ENCODE data around the gene CRTC1.

Gene CRTC1

GRCh38 chr19:18683109-18683957 lies at the start of gene CRTC1:
Gene CRTC1 (plus strand): TSS chr19:18683680. CDS start chr19:18683703, 23 bp downstream.
- TF ChIP-seq GATA3 (IDR thresholded peaks at IDR 0.05; ENCODE audit: low read depth, low read length) (no peak), GATA2 (IDR thresholded peaks at IDR 0.05; ENCODE audit: low read depth, low read length) (no peak)

GRCh38 chr19:18634612-18635297 lies 48.7 kb upstream of the CRTC1 start:
- TF ChIP-seq GATA2 (IDR thresholded peaks at IDR 0.05; ENCODE audit: low read depth, low read length) (no peak), GATA3 (IDR thresholded peaks at IDR 0.05; ENCODE audit: low read depth, low read length) (no peak)

GRCh38 chr19:18635831-18636182 lies 47.7 kb upstream of the CRTC1 start:
- TF ChIP-seq GATA2 (IDR thresholded peaks at IDR 0.05; ENCODE audit: low read depth, low read length) (no peak), GATA3 (IDR thresholded peaks at IDR 0.05; ENCODE audit: low read depth, low read length) (no peak)

- TF ChIP-seq GATA2 (IDR thresholded peaks at IDR 0.05; ENCODE audit: low read depth, low read length), result no peak
- no peak for TF ChIP-seq GATA3 (IDR thresholded peaks at IDR 0.05; ENCODE audit: low read depth, low read length)
Observed at GRCh38 chr19:18636183-18636968, 47.1 kb upstream of the CRTC1 start.

GRCh38 chr19:18636969-18637629 lies 46.4 kb upstream of the CRTC1 start, which contains the start of gene KLHL26:
Gene KLHL26 (plus strand): TSS chr19:18637028. CDS start chr19:18637055, 27 bp downstream.
- TF ChIP-seq GATA2 (IDR thresholded peaks at IDR 0.05; ENCODE audit: low read depth, low read length) (no peak), GATA3 (IDR thresholded peaks at IDR 0.05; ENCODE audit: low read depth, low read length) (no peak)

- TF ChIP-seq GATA3 (IDR thresholded peaks at IDR 0.05; ENCODE audit: low read depth, low read length), result no peak
- no peak for TF ChIP-seq GATA2 (IDR thresholded peaks at IDR 0.05; ENCODE audit: low read depth, low read length)
Observed at GRCh38 chr19:18637673-18638630, 45.5 kb upstream of the CRTC1 start.

- TF ChIP-seq GATA2 (IDR thresholded peaks at IDR 0.05; ENCODE audit: low read depth, low read length) (no peak), GATA3 (IDR thresholded peaks at IDR 0.05; ENCODE audit: low read depth, low read length) (no peak)
Observed at GRCh38 chr19:18639706-18640243, 43.7 kb upstream of the CRTC1 start.

GRCh38 chr19:18644196-18645034 lies 39.1 kb upstream of the CRTC1 start:
- TF ChIP-seq GATA2 (IDR thresholded peaks at IDR 0.05; ENCODE audit: low read depth, low read length) (no peak), GATA3 (IDR thresholded peaks at IDR 0.05; ENCODE audit: low read depth, low read length) (no peak)

- TF ChIP-seq GATA2 (IDR thresholded peaks at IDR 0.05; ENCODE audit: low read depth, low read length), result no peak
- TF ChIP-seq GATA3 (IDR thresholded peaks at IDR 0.05; ENCODE audit: low read depth, low read length), result no peak
Observed at GRCh38 chr19:18645035-18645511, 38.4 kb upstream of the CRTC1 start.

- TF ChIP-seq GATA2 (IDR thresholded peaks at IDR 0.05; ENCODE audit: low read depth, low read length), result no peak
Observed at GRCh38 chr19:18646535-18647370, 36.7 kb upstream of the CRTC1 start.

- TF ChIP-seq GATA2 (IDR thresholded peaks at IDR 0.05; ENCODE audit: low read depth, low read length), result no peak
- TF ChIP-seq GATA3 (IDR thresholded peaks at IDR 0.05; ENCODE audit: low read depth, low read length), result no peak
Observed at GRCh38 chr19:18647371-18647767, 36.1 kb upstream of the CRTC1 start.
